ENCODE measurements around the gene CFAP97D2. TPM values are rescaled to one million over a fixed set of nuclear protein-coding genes. Genes with fewer than 3 reads are reported as not detected.

The CFAP97D2 gene
- total and polyA plus RNA-seq, 2 donors (not counting 3 experiments of a cell fraction or from before 2014, with no cell fraction given) = not detected

DNA sequence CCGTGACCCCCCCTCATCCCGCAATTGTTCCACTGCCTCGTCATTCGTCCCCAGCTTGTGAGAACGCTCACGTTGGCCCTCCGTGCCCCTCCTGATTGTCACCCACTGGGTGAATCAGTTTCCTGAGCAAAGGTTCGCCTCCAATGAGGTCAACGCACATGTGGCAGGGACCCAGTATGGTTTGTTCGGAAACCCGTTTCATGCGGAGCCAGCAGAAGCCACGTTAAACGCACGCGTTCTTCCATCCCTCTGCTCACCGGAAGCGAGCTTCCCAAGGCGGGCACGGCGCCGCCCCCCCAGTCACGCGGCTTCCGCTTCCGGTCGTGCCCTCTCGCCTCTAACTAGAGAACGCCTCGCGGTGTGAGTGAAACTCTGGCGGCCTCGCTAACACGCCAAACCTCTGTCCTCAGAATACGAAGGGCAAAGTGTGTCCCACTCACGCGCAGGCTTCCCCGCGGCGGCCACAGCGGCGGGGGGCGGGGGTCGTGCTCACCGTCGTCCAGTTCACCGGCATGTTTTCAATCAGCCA, 18.0 kb upstream of the CFAP97D2 start:
- FAIRE-seq (peak; percentile 91), DNase-seq (ENCODE audit: low read depth, low spot score) (peak; percentile 41)
- peak; percentile 81 for TF ChIP-seq MYC (IDR thresholded peaks at IDR 0.05; ENCODE audit: low read depth, low read length)
- TF ChIP-seq FOS (IDR thresholded peaks at IDR 0.05; ENCODE audit: borderline replicate concordance, insufficient read depth, low read length) = peak; percentile 24
- TF ChIP-seq, protein P1, sequence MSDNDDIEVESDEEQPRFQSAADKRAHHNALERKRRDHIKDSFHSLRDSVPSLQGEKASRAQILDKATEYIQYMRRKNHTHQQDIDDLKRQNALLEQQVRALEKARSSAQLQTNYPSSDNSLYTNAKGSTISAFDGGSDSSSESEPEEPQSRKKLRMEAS (IDR thresholded peaks at IDR 0.05; ENCODE audit: insufficient read depth, insufficient read length) = peak; percentile 58
- no peak for TF ChIP-seq EZH2 (IDR thresholded peaks at IDR 0.05; ENCODE audit: borderline replicate concordance, low read depth, low read length, severe bottlenecking)
- TF ChIP-seq, protein P2, sequence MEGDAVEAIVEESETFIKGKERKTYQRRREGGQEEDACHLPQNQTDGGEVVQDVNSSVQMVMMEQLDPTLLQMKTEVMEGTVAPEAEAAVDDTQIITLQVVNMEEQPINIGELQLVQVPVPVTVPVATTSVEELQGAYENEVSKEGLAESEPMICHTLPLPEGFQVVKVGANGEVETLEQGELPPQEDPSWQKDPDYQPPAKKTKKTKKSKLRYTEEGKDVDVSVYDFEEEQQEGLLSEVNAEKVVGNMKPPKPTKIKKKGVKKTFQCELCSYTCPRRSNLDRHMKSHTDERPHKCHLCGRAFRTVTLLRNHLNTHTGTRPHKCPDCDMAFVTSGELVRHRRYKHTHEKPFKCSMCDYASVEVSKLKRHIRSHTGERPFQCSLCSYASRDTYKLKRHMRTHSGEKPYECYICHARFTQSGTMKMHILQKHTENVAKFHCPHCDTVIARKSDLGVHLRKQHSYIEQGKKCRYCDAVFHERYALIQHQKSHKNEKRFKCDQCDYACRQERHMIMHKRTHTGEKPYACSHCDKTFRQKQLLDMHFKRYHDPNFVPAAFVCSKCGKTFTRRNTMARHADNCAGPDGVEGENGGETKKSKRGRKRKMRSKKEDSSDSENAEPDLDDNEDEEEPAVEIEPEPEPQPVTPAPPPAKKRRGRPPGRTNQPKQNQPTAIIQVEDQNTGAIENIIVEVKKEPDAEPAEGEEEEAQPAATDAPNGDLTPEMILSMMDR (IDR thresholded peaks at IDR 0.05; ENCODE audit: extremely low read depth in 1 of 2, insufficient read depth in 1 of 2, low read depth in 1 of 2, low read length in 2 of 2) = no peak
- peak; percentile 48 for TF ChIP-seq POLR2AphosphoS5 (IDR thresholded peaks at IDR 0.05; ENCODE audit: insufficient read depth, low read depth, low read length)
- no peak for TF ChIP-seq POLR2A (IDR thresholded peaks at IDR 0.05; ENCODE audit: low read depth, low read length)
- TF ChIP-seq GATA2 (IDR thresholded peaks at IDR 0.05; ENCODE audit: insufficient read depth, insufficient read length, low read depth, low read length) = no peak
- peak; percentile 72 for TF ChIP-seq JUN (IDR thresholded peaks at IDR 0.05; ENCODE audit: borderline replicate concordance, insufficient read depth, insufficient read length, low read depth)
- no peak overlapping the region for H2AFZ ChIP-seq (ENCODE audit: low read depth, low read length)
- no peaks in the 10 kb centered on the region for H3K79me2 ChIP-seq (ENCODE audit: control insufficient read depth, insufficient read depth, low read length)
- peak overlapping the region; percentile 4 for H3K4me2 ChIP-seq (ENCODE audit: insufficient read depth, low read length)
- no peaks in the 10 kb centered on the region for H3K9me3 ChIP-seq (replicated peaks; ENCODE audit: control insufficient read depth, insufficient read depth, low read length)
- intact Hi-C loops (cut with micrococcal nuclease) = no loop called here
- H4K20me1 ChIP-seq (replicated peaks; ENCODE audit: control insufficient read depth, extremely low read depth, insufficient read depth, low read length) = no peaks in the 10 kb centered on the region
- no peaks in the 10 kb centered on the region for H3K36me3 ChIP-seq (ENCODE audit: control insufficient read depth in 2 of 2, extremely low read depth in 1 of 2, insufficient read depth in 2 of 2, low read length in 2 of 2)
- H3K9me1 ChIP-seq (replicated peaks; ENCODE audit: control insufficient read depth, extremely low read depth, insufficient read depth, low read length) = no peaks in the 10 kb centered on the region
- peaks cover 4% of the 10 kb centered on the region in 2 experiments for H3K27me3 ChIP-seq (ENCODE audit: control insufficient read depth in 2 of 2, insufficient read depth in 2 of 2, low read length in 2 of 2)
- H3K9ac ChIP-seq (replicated peaks; ENCODE audit: extremely low read depth, insufficient read depth, low read length) = no peak overlapping the region
- peak overlapping the region; percentile 63 for H3K27ac ChIP-seq (ENCODE audit: insufficient read depth, low read depth, low read length)
- dilution Hi-C loops (cut with MboI; ENCODE audit: extremely low pct_ligation_motif_present, low sequenced_read_pairs) = no loop called here
- no TSS peak for BruUV-seq (replicated peaks)
- H3K4me1 ChIP-seq (ENCODE audit: control insufficient read depth, extremely low read depth, insufficient read depth, low read length) = peaks cover 25% of the 10 kb centered on the region
- H3K4me3 ChIP-seq (replicated peaks in 1 of 3; ENCODE audit: insufficient read depth in 1 of 3, low read depth in 1 of 3, low read length in 3 of 3) = no peak overlapping the region
- ChIA-PET CTCF (interaction anchor here (0.7 to 2.1 kb wide), 4 partner anchors 10 to 66 kb away, joined by 3 to 9 read pairs (median 5); no protein-coding TSS in a partner anchor), POLR2A (no interaction called here)

Measured in endothelial cell of umbilical vein (primary cell).